Esophagus muscularis mucosa (tissue), 3 donors: ENCODE data around the gene ENOX1.

Experiments used
- CTCF ChIP-seq, 3 experiments: fragments of 200-600 bp in 2 of 3; fragments of 450-650 bp in 1 of 3; sonication (generic) in 2 of 3; IDR thresholded peaks; one replicate each; pipeline ENCODE4 v1.5.1; 2017 to 2019; ENCODE audit warnings: antibody characterized with exemption in 3 of 3, mild to moderate bottlenecking in 2 of 3, moderate library complexity in 1 of 3
- POLR2A ChIP-seq: fragments of 450-650 bp; IDR thresholded peaks from one replicate; pipeline ENCODE4 v1.6.1; 2017; ENCODE audit warnings: antibody characterized with exemption, moderate library complexity, mild to moderate bottlenecking, low read depth
- POLR2AphosphoS5 ChIP-seq, 2 donors: sonication (generic); formaldehyde crosslinking; IDR thresholded peaks; one replicate each; pipeline ENCODE4 v1.6.1; 2017; ENCODE audit warnings: antibody characterized with exemption in 2 of 2

- no peak for TF ChIP-seq POLR2AphosphoS5 (IDR thresholded peaks at IDR 0.05)
- TF ChIP-seq POLR2A, result no peak
- no peak for TF ChIP-seq CTCF (IDR thresholded peaks at IDR 0.05)
Measured at GRCh38 chr13:43214124-43214523, 572.6 kb downstream of the ENOX1 start.
